SK-N-SH (cell line): ENCODE results near the gene RAB22A.

Experiments
- EP300 ChIP-seq, 2 experiments: IDR thresholded peaks; 2 replicates each; pipeline versions ENCODE4 v1.4.0 to v1.6.1; 2012; ENCODE audit warnings: borderline replicate concordance in 1 of 2, low read depth in 1 of 2, low read length in 1 of 2
- JUND ChIP-seq: IDR thresholded peaks from 2 replicates; pipeline ENCODE4 v1.4.0; 2012
- TEAD4 ChIP-seq: IDR thresholded peaks from 2 replicates; pipeline ENCODE4 v1.4.0; 2012; ENCODE audit warnings: mild to moderate bottlenecking, borderline replicate concordance; ENCODE audit not compliant: insufficient read depth

- TF ChIP-seq EP300 (IDR thresholded peaks at IDR 0.05; ENCODE audit: borderline replicate concordance in 1 of 2, low read depth in 1 of 2, low read length in 1 of 2): no peak
- no peak for TF ChIP-seq JUND
- no peak for TF ChIP-seq TEAD4
Measured at GRCh38 chr20:58359441-58359840, 49.9 kb downstream of the RAB22A start.
